ENCODE measurements around the gene FLNB. TPM values are rescaled to one million over a fixed set of nuclear protein-coding genes. Genes with fewer than 3 reads are reported as not detected.
A peak's percentile ranks its signal among the peaks of the same experiment; 100 is the strongest.

The FLNB gene
- total RNA-seq, 1 experiment from 2014 or later, result 315 TPM

- intact Hi-C loops (cut with micrococcal nuclease; ENCODE audit: unreplicated experiment), result loop anchor here (5.0 kb wide), 3 partner anchors 56 to 149 kb away; partner anchors contain the start of gene FLNB
- Histone ChIP-seq H3K36me3 (ENCODE audit: control insufficient read depth, insufficient read depth, low read length) (peaks cover 9% of the 10 kb centered on the region), H3K27me3 (replicated peaks; ENCODE audit: control insufficient read depth, insufficient read depth, low read length) (no peaks in the 10 kb centered on the region), H3K4me3 (ENCODE audit: low read depth, low read length) (no peak overlapping the region), H3K9me3 (no peaks in the 10 kb centered on the region), H3K4me1 (peaks cover 29% of the 10 kb centered on the region)
- no TSS peak for BruUV-seq (replicated peaks)
- Mint-ChIP-seq H3K4me3 (ENCODE audit: unreplicated experiment) (no peak overlapping the region), H3K36me3 (ENCODE audit: insufficient read depth, unreplicated experiment) (peaks cover 99% of the 10 kb centered on the region), H3K27me3 (ENCODE audit: insufficient read depth, unreplicated experiment) (no peaks in the 10 kb centered on the region), H3K27ac (ENCODE audit: unreplicated experiment) (peak overlapping the region; percentile 72), H3K9me3 (ENCODE audit: unreplicated experiment) (no peaks in the 10 kb centered on the region), H3K4me1 (ENCODE audit: low read depth, unreplicated experiment) (peaks cover 33% of the 10 kb centered on the region)
- CTCF ChIA-PET, result interaction anchor here (1.0 kb wide), 2 partner anchors 92 to 104 kb away, joined by 3 to 5 read pairs; no protein-coding TSS in a partner anchor
- POLR2A ChIA-PET, result interaction anchor here (0.6 kb wide), 1 partner anchor 94 kb away, joined by 13 read pairs; no protein-coding TSS in a partner anchor
- no peak for TF ChIP-seq CTCF (IDR thresholded peaks at IDR 0.05; ENCODE audit: insufficient read depth in 1 of 2, low read depth in 1 of 2, low read length in 1 of 2, severe bottlenecking in 1 of 2, unreplicated experiment in 1 of 2)
- peak; percentile 76 to 84 for DNase-seq
Observed at GRCh38 chr3:58111513-58112184, 103.4 kb downstream of the FLNB start.

GRCh38 chr3:58112185-58112535 lies 103.9 kb downstream of the FLNB start:
- Histone ChIP-seq H3K4me1 (peaks cover 29% of the 10 kb centered on the region), H3K27me3 (replicated peaks; ENCODE audit: control insufficient read depth, insufficient read depth, low read length) (no peaks in the 10 kb centered on the region), H3K4me3 (ENCODE audit: low read depth, low read length) (no peak overlapping the region), H3K36me3 (ENCODE audit: control insufficient read depth, insufficient read depth, low read length) (peaks cover 7% of the 10 kb centered on the region), H3K9me3 (no peaks in the 10 kb centered on the region)
- no TSS peak for BruUV-seq (replicated peaks)
- H3K9me3 Mint-ChIP-seq (ENCODE audit: unreplicated experiment), result no peaks in the 10 kb centered on the region
- TF ChIP-seq CTCF (IDR thresholded peaks at IDR 0.05; ENCODE audit: insufficient read depth in 1 of 2, low read depth in 1 of 2, low read length in 1 of 2, severe bottlenecking in 1 of 2, unreplicated experiment in 1 of 2), result no peak
- H3K27ac Mint-ChIP-seq (ENCODE audit: unreplicated experiment), result peak overlapping the region; percentile 72
- ChIA-PET CTCF (interaction anchor here (1.0 kb wide), 2 partner anchors 92 to 105 kb away, joined by 3 to 5 read pairs; no protein-coding TSS in a partner anchor), POLR2A (interaction anchor here (0.5 kb wide), 1 partner anchor 419 kb away, joined by 5 read pairs; no protein-coding TSS in a partner anchor)
- no peak overlapping the region for H3K4me3 Mint-ChIP-seq (ENCODE audit: unreplicated experiment)
- intact Hi-C loops (cut with micrococcal nuclease; ENCODE audit: unreplicated experiment), result loop anchor here (5.0 kb wide), 3 partner anchors 55 to 150 kb away; partner anchors contain the start of gene FLNB
- H3K27me3 Mint-ChIP-seq (ENCODE audit: insufficient read depth, unreplicated experiment), result no peaks in the 10 kb centered on the region
- H3K4me1 Mint-ChIP-seq (ENCODE audit: low read depth, unreplicated experiment), result peaks cover 37% of the 10 kb centered on the region
- peaks cover 100% of the 10 kb centered on the region for H3K36me3 Mint-ChIP-seq (ENCODE audit: insufficient read depth, unreplicated experiment)
- DNase-seq, result no peak

GRCh38 chr3:58115175-58115574 lies 107.0 kb downstream of the FLNB start:
- Histone ChIP-seq H3K4me3 (ENCODE audit: low read depth, low read length) (no peak overlapping the region), H3K4me1 (peaks cover 25% of the 10 kb centered on the region), H3K27me3 (replicated peaks; ENCODE audit: control insufficient read depth, insufficient read depth, low read length) (no peaks in the 10 kb centered on the region), H3K36me3 (ENCODE audit: control insufficient read depth, insufficient read depth, low read length) (peaks cover 9% of the 10 kb centered on the region), H3K9me3 (no peaks in the 10 kb centered on the region)
- H3K4me1 Mint-ChIP-seq (ENCODE audit: low read depth, unreplicated experiment), result peaks cover 42% of the 10 kb centered on the region
- no peak for DNase-seq
- ChIA-PET POLR2A (no interaction called here), CTCF (no interaction called here)
- intact Hi-C loops (cut with micrococcal nuclease; ENCODE audit: unreplicated experiment), result no loop called here
- no peaks in the 10 kb centered on the region for H3K27me3 Mint-ChIP-seq (ENCODE audit: insufficient read depth, unreplicated experiment)
- H3K4me3 Mint-ChIP-seq (ENCODE audit: unreplicated experiment), result no peak overlapping the region
- H3K36me3 Mint-ChIP-seq (ENCODE audit: insufficient read depth, unreplicated experiment), result peaks cover 100% of the 10 kb centered on the region
- no peaks in the 10 kb centered on the region for H3K9me3 Mint-ChIP-seq (ENCODE audit: unreplicated experiment)
- H3K27ac Mint-ChIP-seq (ENCODE audit: unreplicated experiment), result no peak overlapping the region
- no TSS peak for BruUV-seq (replicated peaks)
- no peak for TF ChIP-seq CTCF (IDR thresholded peaks at IDR 0.05; ENCODE audit: insufficient read depth in 1 of 2, low read depth in 1 of 2, low read length in 1 of 2, severe bottlenecking in 1 of 2, unreplicated experiment in 1 of 2)

All from Caco-2 (cell line).